HG03558 (cell line): ENCODE results near the gene TXNL4B.
"Not testable (repeated sequence)": the region's sequence is repeated elsewhere in the genome, so short reads cannot be mapped to it uniquely, and the experiment has no call there.

Experiments
- ATAC-seq: cut with Tn5 transposase; IDR thresholded peaks from one replicate; pipeline ENCODE4 v1.9.1; 2021; ENCODE audit warnings: moderate number of reproducible peaks; ENCODE audit not compliant: unreplicated experiment; ENCODE audit errors: extremely low read depth

TXNL4B gene

GRCh38 chr16:72076991-72077706, 16.3 kb downstream of the TXNL4B start:
- not testable (repeated sequence) for ATAC-seq

GRCh38 chr16:72075067-72075466, 18.4 kb downstream of the TXNL4B start:
- not testable (repeated sequence) for ATAC-seq

GRCh38 chr16:72073560-72074230, 19.7 kb downstream of the TXNL4B start:
- no peak for ATAC-seq

- no peak for ATAC-seq
Observed at GRCh38 chr16:72072514-72073342, 20.7 kb downstream of the TXNL4B start.

- no peak for ATAC-seq
Observed at GRCh38 chr16:72068930-72069329, 24.5 kb downstream of the TXNL4B start.

GRCh38 chr16:72066747-72067146, 26.7 kb downstream of the TXNL4B start:
- no peak for ATAC-seq

GRCh38 chr16:72064361-72064894, 29.0 kb downstream of the TXNL4B start:
- ATAC-seq: no peak

- no peak for ATAC-seq
Observed at GRCh38 chr16:72061564-72061963, 31.9 kb downstream of the TXNL4B start.

- no peak for ATAC-seq
Observed at GRCh38 chr16:72060405-72060804, 33.0 kb downstream of the TXNL4B start.

GRCh38 chr16:72059060-72059459, 34.4 kb downstream of the TXNL4B start:
- not testable (repeated sequence) for ATAC-seq

- not testable (repeated sequence) for ATAC-seq
Observed at GRCh38 chr16:72057313-72057712, 36.1 kb downstream of the TXNL4B start.

- no peak for ATAC-seq
Observed at GRCh38 chr16:72055911-72056310, 37.5 kb downstream of the TXNL4B start.

- not testable (repeated sequence) for ATAC-seq
Observed at GRCh38 chr16:72054254-72054847, 39.1 kb downstream of the TXNL4B start, which contains the start of gene HP. Gene HP (plus strand): TSS chr16:72054505. CDS start chr16:72054653, 148 bp downstream.

- no peak for ATAC-seq
Observed at GRCh38 chr16:72051818-72052217, 41.6 kb downstream of the TXNL4B start.

- ATAC-seq: no peak
Observed at GRCh38 chr16:72050769-72051464, 42.5 kb downstream of the TXNL4B start.

- ATAC-seq: no peak
Observed at GRCh38 chr16:72049110-72049509, 44.3 kb downstream of the TXNL4B start.

GRCh38 chr16:72044825-72045359, 48.5 kb downstream of the TXNL4B start:
- ATAC-seq: no peak

GRCh38 chr16:72044296-72044695, 49.1 kb downstream of the TXNL4B start:
- ATAC-seq: no peak

GRCh38 chr16:72043539-72043938, 49.9 kb downstream of the TXNL4B start:
- no peak for ATAC-seq
